ENCODE measurements around the gene RBM44. TPM values are rescaled to one million over a fixed set of nuclear protein-coding genes. Genes with fewer than 3 reads are reported as not detected.

Gene RBM44
- total RNA-seq, 2 experiments from 2014 or later, result 0.37 to 0.73 TPM

DNA sequence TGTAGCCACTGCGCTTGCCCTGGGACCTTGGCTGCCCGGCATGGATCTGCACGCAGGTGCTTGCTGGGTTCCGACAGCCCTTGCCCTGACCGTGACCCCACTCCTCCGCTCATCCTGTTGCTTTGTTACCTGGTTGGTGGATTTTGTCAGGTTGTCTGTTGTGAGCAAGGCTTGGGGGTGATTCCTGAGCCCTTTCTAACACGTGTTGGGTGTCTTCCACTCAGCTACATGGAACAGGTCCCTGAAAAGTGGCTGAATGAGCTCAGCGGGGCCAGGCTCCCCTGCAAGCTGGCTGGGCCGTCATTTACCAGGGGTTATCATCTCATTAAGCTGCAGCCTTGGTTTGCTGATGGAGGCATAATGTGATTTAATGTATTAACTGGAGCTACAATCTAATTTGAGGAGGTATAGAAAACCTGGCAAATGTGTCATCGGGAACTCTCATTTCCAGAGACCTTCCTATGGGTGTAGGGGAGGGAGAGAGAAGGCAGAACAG, 85.4 kb downstream of the RBM44 start:
- ChIA-PET CTCF (no interaction called here), POLR2A (no interaction called here)
- ATAC-seq, result no peak

DNA sequence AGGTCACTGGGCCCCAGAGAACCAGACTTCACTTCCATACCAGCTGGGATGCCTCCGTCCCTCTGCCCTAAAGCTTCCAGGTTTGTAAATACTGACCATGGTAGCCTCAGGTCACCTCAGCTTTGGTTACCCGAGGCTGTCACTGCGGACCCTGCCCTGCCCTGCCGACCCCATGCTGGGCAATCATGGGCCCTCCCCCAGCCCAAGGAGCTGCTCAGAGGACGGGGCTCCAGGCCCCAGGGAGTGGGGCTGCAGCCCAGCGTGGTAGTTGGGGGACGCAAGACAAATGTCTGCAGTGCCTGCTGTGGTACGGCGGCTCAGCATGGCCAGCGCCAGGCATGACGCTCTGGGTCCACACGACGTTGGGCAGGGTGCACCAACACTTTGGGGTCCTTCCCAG, 86.1 kb downstream of the RBM44 start:
- H3K4me1 Mint-ChIP-seq (ENCODE audit: low read depth), result no peaks in the 10 kb centered on the region
- POLR2A ChIA-PET, result no interaction called here

More for the DNA sequence above, 85.4 kb downstream of the RBM44 start:
- Mint-ChIP-seq H3K36me3 (ENCODE audit: low read depth) (no peaks in the 10 kb centered on the region), H3K27ac (no peak overlapping the region), H3K27me3 (ENCODE audit: low read depth) (no peaks in the 10 kb centered on the region), H3K4me3 (no peak overlapping the region), H3K4me1 (ENCODE audit: low read depth) (no peaks in the 10 kb centered on the region), H3K9me3 (ENCODE audit: insufficient read depth) (no peaks in the 10 kb centered on the region)
- DNase-seq, result no peak

DNA sequence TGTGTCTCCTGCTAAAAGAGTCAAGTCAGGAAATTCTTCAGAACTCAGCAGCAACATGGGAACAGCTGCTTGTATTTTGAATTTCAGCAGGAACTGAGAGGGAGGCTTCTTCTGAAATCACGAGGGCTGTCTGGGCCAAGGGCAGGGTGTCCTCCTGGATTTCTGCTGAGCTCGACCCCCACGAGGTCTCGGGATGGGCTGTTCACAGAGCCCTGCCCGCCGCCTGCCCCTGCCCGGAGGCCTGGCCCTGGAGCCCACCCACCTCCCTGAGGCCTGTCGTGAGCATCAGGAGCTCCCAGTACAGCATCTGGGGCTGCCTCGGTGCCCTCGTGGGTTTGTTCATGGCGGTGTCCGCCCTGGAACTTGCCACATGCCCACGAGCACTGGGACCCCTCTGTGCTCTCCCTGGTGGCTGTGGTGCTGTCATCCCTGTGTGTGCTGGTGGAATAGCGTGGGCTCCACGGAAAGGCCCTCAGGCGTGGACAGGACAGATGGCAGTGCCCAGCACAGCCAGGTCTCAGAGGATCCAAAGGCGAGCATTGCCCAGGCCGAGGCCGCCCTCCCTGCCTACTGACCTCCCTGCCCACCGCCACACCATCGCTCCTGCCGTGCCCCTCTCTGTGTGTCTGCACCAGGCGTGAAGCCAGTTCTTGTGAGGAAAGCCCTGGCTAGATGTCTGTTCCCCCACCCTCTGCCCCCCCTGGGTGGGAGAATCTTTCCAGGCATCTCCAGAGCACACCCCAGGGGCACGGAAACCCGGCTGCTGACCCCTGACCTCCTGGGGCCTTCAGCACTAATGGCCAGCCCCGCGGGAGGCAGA, 86.7 kb downstream of the RBM44 start:
- H3K9me3 Mint-ChIP-seq (ENCODE audit: insufficient read depth), result no peaks in the 10 kb centered on the region
- POLR2A ChIA-PET, result no interaction called here
- DNase-seq (no peak), ATAC-seq (no peak)
- H3K4me1 Mint-ChIP-seq (ENCODE audit: low read depth), result no peaks in the 10 kb centered on the region
- no peaks in the 10 kb centered on the region for H3K36me3 Mint-ChIP-seq (ENCODE audit: low read depth)
- H3K27ac Mint-ChIP-seq, result no peak overlapping the region
- CTCF ChIA-PET, result no interaction called here
- H3K4me3 Mint-ChIP-seq, result no peak overlapping the region
- no peaks in the 10 kb centered on the region for H3K27me3 Mint-ChIP-seq (ENCODE audit: low read depth)

More for the DNA sequence above, 86.1 kb downstream of the RBM44 start:
- CTCF ChIA-PET, result no interaction called here
- Mint-ChIP-seq H3K9me3 (ENCODE audit: insufficient read depth) (no peaks in the 10 kb centered on the region), H3K4me3 (no peak overlapping the region), H3K27ac (no peak overlapping the region), H3K27me3 (ENCODE audit: low read depth) (no peaks in the 10 kb centered on the region), H3K36me3 (ENCODE audit: low read depth) (no peaks in the 10 kb centered on the region)
- DNase-seq (no peak), ATAC-seq (no peak)

DNA sequence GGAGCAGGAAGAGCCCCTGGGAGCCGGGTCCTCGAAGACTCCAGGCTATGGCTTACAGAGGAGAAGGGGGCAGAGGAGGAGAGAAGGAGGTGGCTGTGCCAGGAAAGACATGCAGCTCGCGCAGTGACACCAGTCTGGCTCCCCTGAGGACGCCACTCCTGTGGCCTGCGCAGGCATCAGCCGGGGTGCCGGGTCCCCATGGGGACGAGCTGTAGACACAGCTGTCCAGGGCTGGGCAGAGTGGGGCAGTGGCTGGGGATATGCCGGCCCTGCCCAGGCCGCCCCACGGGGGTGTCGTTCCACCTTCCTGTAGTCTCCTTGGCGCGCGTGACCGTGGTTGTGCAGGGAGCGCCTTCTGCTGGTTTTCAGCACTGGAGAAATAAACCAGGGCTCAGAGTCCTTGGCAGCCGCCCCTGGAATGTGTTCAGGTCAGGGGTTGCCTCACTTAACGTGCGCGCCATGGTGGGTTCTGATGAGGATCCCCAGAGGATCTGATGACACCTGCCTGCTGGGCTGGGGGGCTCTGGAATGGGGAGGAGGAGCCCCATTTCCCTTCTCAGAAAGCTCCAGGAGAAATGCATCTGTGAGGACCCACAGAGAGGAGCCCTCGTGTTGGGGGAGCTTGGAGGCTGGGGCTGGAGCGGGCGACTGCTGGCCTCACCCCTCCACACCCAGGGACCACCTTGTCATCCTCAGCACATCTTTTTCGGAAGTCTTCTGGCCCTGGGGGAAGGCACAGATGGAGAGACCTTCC, 87.5 kb downstream of the RBM44 start:
- CTCF ChIA-PET, result no interaction called here
- no peaks in the 10 kb centered on the region for H3K9me3 Mint-ChIP-seq (ENCODE audit: insufficient read depth)

DNA sequence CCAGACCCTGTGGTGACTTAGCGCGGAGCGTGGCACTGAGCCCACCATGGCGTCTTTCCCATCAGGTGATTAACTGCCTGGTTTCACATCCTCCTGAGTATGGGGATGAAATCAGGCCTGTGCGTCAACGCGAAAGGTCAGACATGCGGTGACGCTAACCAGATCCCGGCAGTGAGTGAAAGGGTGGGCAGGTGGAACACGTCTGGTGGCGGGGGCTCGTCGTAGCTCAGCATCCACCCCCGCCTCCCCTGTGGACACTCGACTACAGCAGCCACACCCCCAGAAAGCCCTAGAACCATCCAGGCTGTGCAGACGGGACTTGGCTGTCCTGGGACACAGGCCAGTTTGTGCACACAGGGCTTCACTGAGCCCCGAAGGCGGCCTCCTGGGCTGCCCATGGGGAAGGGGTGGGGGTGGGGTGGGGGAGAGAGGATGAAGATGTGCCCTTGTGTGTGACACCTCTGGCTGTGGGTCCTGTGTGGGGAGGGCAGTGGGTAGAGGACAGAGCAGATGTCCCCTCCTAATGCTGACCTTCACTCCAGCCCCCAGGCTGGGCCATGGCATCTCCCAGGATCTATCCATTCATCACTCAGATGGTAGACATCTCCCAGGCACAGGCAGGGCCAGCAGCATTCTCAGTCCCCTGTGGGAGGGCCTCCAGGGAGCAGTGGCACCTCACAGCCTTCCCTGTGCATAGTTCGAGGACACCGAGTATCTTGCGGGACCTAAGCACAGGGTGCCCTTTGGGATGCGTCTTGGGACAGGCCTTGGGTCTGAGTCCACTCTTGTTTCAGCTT, 88.3 kb downstream of the RBM44 start:
- no peak overlapping the region for H3K4me3 Mint-ChIP-seq
- CTCF ChIA-PET, result interaction anchor here (1.0 kb wide), 1 partner anchor 16 kb away, joined by 3 read pairs; no protein-coding TSS in a partner anchor
- H3K36me3 Mint-ChIP-seq (ENCODE audit: low read depth), result no peaks in the 10 kb centered on the region
- no peak for ATAC-seq
- no peaks in the 10 kb centered on the region for H3K27me3 Mint-ChIP-seq (ENCODE audit: low read depth)
- H3K27ac Mint-ChIP-seq, result no peak overlapping the region
- DNase-seq, result no peak
- POLR2A ChIA-PET, result no interaction called here
- no peaks in the 10 kb centered on the region for H3K9me3 Mint-ChIP-seq (ENCODE audit: insufficient read depth)
- peaks cover 9% of the 10 kb centered on the region for H3K4me1 Mint-ChIP-seq (ENCODE audit: low read depth)

More for the DNA sequence above, 87.5 kb downstream of the RBM44 start:
- H3K4me1 Mint-ChIP-seq (ENCODE audit: low read depth), result peaks cover 5% of the 10 kb centered on the region
- H3K27ac Mint-ChIP-seq, result no peak overlapping the region
- H3K4me3 Mint-ChIP-seq, result no peak overlapping the region
- POLR2A ChIA-PET, result no interaction called here
- H3K27me3 Mint-ChIP-seq (ENCODE audit: low read depth), result no peaks in the 10 kb centered on the region
- ATAC-seq (no peak), DNase-seq (no peak)
- H3K36me3 Mint-ChIP-seq (ENCODE audit: low read depth), result no peaks in the 10 kb centered on the region

DNA sequence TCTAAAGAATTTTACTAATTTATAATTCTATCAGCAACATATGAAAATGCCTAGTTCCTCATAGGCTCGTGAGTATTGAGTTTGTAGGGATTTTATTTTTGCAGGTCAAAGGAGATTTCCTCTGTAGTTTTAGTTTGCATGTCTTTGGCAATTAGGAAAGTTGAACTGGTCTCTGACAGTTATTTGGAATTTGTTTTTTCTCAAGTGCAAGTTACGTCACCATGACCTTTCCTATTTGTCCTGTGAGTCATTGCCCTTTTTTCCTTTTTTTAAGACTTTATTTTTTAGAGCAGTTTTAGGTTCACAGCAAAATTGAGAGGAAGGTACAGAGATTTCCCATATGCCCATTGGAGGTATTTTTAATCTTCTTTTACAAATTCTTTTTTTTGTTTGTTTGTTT, 89.8 kb downstream of the RBM44 start:
- ATAC-seq (no peak), DNase-seq (no peak)
- CTCF ChIA-PET, result interaction anchor here (2.3 kb wide), 1 partner anchor 10 kb away, joined by 7 read pairs; no protein-coding TSS in a partner anchor

DNA sequence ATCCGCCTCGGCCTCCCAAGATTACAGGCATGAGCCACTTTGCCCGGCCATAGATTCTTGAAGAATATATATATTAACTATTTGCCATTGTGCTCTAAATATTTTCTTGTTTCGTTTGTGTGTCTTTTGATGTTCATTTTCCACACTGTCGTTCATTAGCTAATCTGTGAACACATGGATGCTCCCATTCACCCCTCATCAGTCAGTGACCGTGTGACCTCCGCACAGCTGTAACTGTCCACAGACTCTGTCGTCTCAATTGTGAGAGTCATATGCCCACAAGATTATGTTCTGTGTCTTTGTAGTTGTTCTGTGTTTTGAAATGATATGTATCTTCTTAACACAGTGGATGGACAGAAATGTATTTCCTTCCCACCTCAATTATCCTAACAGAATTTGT, 90.4 kb downstream of the RBM44 start:
- ChIA-PET CTCF (interaction anchor here (2.3 kb wide), 1 partner anchor 10 kb away, joined by 7 read pairs; no protein-coding TSS in a partner anchor), POLR2A (no interaction called here)
- Mint-ChIP-seq H3K36me3 (ENCODE audit: low read depth) (no peaks in the 10 kb centered on the region), H3K9me3 (ENCODE audit: insufficient read depth) (no peaks in the 10 kb centered on the region), H3K27me3 (ENCODE audit: low read depth) (no peaks in the 10 kb centered on the region), H3K4me3 (no peak overlapping the region), H3K4me1 (ENCODE audit: low read depth) (peaks cover 27% of the 10 kb centered on the region), H3K27ac (no peak overlapping the region)
- DNase-seq (no peak), ATAC-seq (no peak)

More for the DNA sequence above, 89.8 kb downstream of the RBM44 start:
- no peak overlapping the region for H3K4me3 Mint-ChIP-seq
- H3K4me1 Mint-ChIP-seq (ENCODE audit: low read depth), result peaks cover 24% of the 10 kb centered on the region
- no peaks in the 10 kb centered on the region for H3K9me3 Mint-ChIP-seq (ENCODE audit: insufficient read depth)
- H3K27ac Mint-ChIP-seq, result no peak overlapping the region
- no peaks in the 10 kb centered on the region for H3K36me3 Mint-ChIP-seq (ENCODE audit: low read depth)
- H3K27me3 Mint-ChIP-seq (ENCODE audit: low read depth), result no peaks in the 10 kb centered on the region
- POLR2A ChIA-PET, result no interaction called here

DNA sequence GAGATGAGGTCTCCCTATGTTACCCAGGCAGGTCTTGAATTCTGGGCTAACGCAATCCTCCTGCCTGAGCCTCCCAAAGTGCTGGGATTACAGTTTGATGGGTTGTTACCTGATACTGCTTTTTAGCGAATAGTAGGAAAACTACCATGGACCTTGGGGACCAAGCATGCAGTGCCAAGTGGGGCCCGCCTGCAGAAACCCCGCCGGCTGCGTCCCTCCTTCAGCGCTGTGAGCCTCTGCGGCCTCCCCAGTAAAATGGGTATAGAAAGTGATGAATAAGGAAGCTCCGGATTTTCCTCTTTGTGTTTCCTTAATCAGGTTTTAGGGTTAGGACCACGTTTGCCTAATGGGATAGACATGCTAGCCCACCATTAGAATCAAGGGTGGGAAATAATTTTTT, 91.2 kb downstream of the RBM44 start:
- Mint-ChIP-seq H3K4me3 (no peak overlapping the region), H3K27me3 (ENCODE audit: low read depth) (no peaks in the 10 kb centered on the region), H3K9me3 (ENCODE audit: insufficient read depth) (no peaks in the 10 kb centered on the region), H3K27ac (no peak overlapping the region), H3K36me3 (ENCODE audit: low read depth) (no peaks in the 10 kb centered on the region), H3K4me1 (ENCODE audit: low read depth) (peaks cover 27% of the 10 kb centered on the region)
- ATAC-seq, result no peak
- no peak for DNase-seq
- ChIA-PET POLR2A (no interaction called here), CTCF (interaction anchor here (2.3 kb wide), 1 partner anchor 9 kb away, joined by 7 read pairs; no protein-coding TSS in a partner anchor)

Other genes starting within 250 kb of the RBM44 start
- gene PRLH, start 232.2 kb upstream of the RBM44 start, total RNA-seq, result not detected
- under 1 TPM; 0.16 to 0.61 TPM for gene RAB17, start 208.0 kb upstream of the RBM44 start, total RNA-seq
- gene LRRFIP1, start 171.2 kb upstream of the RBM44 start, total RNA-seq, result 100 to 1,000 TPM; 189 to 207 TPM
- 1 to 10 TPM; 5.8 to 5.9 TPM for gene RAMP1, start 60.8 kb downstream of the RBM44 start, total RNA-seq
- 10 to 100 TPM; 70.2 to 71.9 TPM for gene UBE2F, start 168.2 kb downstream of the RBM44 start, total RNA-seq